NCI-H2227 (cell line): Measurements from ENCODE around the gene DROSHA.
"Not testable (repeated sequence)": the region's sequence is repeated elsewhere in the genome, so short reads cannot be mapped to it uniquely, and the experiment has no call there.

Experiments
- DNase-seq: peaks from one replicate; lab custom pipeline; 2025; ENCODE audit not compliant: unreplicated experiment; lab: John Stamatoyannopoulos, UW

The DROSHA gene, protein sequence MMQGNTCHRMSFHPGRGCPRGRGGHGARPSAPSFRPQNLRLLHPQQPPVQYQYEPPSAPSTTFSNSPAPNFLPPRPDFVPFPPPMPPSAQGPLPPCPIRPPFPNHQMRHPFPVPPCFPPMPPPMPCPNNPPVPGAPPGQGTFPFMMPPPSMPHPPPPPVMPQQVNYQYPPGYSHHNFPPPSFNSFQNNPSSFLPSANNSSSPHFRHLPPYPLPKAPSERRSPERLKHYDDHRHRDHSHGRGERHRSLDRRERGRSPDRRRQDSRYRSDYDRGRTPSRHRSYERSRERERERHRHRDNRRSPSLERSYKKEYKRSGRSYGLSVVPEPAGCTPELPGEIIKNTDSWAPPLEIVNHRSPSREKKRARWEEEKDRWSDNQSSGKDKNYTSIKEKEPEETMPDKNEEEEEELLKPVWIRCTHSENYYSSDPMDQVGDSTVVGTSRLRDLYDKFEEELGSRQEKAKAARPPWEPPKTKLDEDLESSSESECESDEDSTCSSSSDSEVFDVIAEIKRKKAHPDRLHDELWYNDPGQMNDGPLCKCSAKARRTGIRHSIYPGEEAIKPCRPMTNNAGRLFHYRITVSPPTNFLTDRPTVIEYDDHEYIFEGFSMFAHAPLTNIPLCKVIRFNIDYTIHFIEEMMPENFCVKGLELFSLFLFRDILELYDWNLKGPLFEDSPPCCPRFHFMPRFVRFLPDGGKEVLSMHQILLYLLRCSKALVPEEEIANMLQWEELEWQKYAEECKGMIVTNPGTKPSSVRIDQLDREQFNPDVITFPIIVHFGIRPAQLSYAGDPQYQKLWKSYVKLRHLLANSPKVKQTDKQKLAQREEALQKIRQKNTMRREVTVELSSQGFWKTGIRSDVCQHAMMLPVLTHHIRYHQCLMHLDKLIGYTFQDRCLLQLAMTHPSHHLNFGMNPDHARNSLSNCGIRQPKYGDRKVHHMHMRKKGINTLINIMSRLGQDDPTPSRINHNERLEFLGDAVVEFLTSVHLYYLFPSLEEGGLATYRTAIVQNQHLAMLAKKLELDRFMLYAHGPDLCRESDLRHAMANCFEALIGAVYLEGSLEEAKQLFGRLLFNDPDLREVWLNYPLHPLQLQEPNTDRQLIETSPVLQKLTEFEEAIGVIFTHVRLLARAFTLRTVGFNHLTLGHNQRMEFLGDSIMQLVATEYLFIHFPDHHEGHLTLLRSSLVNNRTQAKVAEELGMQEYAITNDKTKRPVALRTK (N-terminal part only)

DNA sequence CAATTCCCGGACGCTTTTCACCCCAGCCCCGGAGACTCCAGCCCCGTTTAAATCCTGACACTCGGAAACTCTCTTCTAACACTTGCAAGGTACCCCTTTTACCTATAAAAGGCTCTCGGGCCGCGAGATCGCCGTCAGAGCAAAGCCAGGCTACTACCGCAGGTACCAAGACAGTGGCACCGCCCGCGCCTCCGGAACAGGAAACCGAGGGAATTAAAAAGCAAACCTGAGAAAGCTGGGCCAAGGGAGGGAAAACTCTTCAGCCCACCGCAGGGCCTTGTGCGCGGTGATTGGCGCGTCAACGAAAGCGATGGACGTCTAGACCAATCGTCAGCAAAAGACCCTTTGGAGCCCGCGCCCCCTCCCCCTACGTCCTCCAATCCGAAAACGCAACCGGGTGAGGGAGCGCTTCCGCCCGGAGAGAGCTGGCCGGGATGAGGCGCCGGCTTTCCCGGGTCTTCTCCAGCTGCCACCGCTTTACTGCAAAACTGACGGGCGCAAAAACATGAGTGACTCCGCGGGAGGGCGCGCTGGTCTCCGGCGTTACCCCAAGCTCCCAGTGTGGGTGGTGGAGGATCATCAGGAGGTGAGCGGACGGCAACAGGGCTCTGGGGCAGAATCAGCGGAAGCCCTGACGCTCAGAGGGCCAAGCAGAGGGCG lies at the start of gene DROSHA, which contains the start of gene C5orf22:
DROSHA (minus strand) TSS at position 206 of the 660 bp plus-strand sequence. CDS start 3,034 bp downstream, outside the sequence.
C5orf22 (plus strand) TSS at position 414 of the 660 bp plus-strand sequence; CDS start at position 506, 92 bp downstream.
- peak; percentile 99 for DNase-seq

DNA sequence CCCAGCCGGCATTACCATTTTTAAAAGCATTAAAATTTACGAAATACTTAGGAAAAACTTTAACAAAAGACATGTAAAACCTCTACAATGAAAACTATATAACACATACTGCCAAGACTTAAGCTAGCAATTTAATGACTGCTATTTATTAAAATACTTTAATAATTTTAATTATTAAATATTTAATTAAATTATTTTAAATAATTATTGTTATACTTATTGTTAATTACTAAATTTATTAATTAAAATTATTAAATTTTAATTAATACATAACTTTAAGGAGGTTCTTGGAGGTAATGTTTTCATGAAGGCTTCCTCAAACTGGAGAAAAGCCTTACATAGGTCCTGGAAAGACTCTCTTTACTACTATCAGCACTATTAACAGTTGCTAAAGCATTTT lies 47.7 kb upstream of the DROSHA start:
- no peak for DNase-seq

DNA sequence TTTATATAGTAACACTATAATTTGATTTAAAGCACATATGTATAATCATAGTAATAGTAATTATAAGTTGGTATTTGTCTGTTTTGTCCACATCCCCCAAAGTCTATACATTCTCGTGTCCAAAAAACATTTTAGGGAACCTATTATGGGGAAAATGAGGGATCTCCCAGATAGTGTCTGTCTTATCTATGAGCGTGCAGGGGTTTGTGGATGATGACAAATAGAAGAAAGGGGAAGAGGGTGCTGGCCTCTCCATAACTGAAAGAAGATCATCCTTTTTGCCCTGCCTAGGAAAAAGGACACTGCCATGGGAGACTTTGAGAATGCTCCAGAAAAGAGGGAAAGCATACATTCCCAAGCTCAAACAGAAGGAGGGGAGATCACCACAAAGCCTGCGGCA lies 45.5 kb upstream of the DROSHA start:
- no peak for DNase-seq

DNA sequence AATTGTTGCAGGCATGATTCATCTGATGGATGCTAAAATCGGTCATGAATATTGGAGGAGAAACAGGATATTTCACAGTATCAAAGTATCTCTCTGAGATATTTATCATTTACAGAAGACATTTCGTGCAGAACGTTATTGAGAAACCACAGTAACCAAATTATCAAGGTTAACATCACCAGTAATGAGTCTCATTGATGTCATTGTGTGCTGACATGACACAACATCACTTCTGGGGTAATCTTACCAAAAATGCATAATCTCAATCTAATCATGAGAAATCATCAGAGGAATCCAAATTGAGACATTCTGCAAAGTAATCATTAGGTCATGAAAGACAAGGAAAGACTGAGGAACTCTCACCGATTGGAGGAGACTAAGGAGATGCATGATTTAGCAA lies 42.9 kb upstream of the DROSHA start:
- no peak for DNase-seq

DNA sequence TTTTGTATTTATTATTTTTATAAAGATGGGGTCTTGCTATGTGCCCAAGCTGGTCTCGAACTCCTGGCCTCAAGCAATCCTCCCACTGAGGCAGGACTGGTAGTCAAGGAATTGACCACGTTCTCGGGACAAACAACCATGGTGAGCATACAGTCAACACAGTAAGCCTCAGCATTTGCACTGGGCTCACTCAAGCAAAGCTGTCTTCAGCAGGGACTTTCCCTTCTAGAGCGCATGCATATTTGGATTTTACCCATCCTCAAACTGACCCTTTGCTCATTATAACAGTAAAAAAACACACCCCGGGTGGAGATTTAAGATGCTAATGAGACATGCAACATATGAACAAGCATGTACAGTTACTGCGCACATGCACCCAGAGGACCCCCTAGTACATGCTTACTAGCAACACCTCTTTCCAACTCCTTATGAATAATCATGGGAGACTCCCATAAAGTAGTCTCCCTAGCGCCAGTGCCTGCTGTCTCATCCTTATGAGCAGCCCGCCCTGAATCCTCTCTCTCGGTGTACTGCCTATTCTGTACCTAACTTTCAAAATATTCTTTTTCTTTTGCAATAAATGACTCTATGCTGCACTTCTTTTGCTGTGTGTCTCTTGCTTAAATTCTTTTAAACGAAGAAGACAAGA lies 41.7 kb upstream of the DROSHA start:
- no peak for DNase-seq

DNA sequence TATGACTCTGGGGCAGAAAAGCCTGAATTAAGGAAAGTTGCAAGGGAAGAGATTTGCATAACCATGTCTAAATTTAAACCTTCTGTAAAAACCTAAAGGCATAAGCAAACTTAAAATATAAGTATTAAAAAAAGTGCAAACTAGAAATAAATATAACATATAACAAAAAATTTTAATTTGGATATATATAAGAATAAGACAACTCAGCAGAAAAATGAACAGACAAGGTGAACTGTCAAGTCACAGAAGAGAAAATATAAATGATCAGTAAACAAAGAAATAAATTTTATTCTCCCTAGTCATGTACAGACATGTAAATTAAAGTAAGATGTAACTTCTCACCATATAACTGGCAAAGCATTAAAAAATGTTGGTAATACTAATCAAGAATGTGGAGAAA lies 37.2 kb upstream of the DROSHA start:
- no peak for DNase-seq

DNA sequence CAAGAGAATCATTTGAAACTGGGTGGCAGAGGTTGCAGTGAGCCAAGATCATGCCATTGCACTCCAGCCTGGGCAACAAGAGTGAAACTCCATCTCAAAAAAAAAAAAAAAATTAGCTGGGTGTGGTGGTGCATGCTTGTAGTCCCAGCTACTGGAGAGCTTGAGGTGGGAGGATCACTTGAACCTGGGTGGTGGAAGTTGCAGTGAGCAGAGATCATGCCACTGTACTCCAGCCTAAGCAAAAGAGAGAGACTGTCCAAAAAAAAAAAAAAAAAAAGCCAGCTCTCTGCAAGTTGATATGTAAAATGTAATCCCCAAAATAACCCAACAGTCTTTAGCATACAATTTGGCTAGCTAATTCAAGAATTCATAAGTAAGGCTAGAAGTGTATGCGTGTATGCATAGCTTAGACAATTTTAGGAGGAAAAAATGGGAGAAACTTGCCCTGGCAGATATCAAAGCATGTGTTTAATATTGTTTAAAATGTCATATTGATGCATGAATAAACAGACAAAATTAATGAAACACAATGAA lies 36.5 kb upstream of the DROSHA start:
- no peak for DNase-seq

DNA sequence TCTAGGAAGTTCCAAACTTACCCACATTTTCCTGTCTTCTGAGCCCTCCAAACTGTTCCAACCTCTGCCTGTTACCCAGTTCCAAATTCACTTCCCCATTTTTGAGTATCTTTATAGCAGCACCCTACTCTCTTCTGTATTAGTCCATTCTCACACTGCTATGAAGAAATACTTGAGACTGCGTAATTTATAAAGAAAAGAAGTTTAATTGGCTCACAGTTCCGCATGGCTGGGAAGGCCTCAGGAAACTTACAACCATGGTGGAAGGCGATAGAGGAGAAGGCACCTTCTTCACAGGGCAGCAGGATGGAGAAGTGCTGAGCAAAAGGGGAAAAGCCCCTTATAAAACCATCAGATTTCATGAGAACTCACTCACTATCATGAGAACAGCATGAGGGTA lies 34.5 kb upstream of the DROSHA start:
- DNase-seq = not testable (repeated sequence)

DNA sequence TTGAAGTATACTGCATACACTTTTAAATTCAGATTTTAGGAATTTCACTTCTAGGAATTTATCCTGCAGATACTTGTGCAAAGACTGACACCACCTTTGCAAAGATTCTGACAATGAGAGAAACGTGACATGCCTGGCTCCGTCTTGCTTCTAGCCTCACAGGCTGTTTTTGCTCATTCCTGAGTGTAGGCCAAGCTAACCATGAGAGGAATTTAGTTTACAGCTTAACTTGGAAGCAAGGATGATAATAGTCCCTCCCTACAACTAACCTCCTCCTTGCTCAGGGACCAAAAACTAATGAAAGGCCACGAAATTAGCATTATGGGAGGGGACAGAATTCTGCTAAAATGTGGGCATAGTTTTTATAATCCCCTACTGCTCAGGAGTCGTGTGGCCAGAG lies 31.3 kb upstream of the DROSHA start:
- DNase-seq = no peak

DNA sequence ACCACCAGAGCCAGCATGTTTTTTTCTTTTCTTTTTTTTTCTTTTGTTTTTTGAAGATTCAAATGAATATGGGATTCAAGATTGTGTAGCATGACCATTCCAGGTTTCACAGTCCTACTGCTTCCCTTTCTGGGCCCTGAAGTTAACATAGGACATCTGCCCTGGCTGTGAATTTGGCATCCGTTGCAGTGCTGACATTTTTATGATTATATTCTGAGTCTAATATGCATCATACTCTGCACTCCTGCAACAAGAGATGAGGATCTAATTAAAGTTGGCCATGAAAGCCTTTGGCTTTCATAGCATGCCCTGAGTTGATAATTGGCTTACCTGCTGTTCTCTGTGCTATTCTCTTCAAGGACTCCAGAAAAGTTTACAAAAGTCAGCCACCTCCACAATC lies 30.1 kb upstream of the DROSHA start:
- DNase-seq = no peak

DNA sequence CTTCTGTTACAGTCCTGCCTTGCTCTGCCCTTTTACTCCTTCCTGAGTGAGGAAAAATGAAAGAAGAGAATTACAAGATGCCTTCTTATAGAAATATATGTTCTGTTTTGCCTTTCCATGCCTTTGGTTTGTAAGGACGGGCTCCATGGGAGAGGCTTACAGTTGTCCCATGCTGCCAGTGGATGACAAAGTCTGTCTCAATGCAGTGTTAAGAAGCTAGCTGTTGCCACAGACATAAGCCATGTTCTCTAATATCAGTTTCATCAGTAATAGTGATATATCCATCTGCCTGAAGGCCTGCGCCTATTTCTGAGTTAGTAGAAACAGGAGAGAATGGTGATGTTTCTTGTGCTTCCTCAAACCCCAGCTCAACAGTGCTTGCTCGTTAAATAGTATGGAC lies 28.0 kb upstream of the DROSHA start:
- DNase-seq = no peak

DNA sequence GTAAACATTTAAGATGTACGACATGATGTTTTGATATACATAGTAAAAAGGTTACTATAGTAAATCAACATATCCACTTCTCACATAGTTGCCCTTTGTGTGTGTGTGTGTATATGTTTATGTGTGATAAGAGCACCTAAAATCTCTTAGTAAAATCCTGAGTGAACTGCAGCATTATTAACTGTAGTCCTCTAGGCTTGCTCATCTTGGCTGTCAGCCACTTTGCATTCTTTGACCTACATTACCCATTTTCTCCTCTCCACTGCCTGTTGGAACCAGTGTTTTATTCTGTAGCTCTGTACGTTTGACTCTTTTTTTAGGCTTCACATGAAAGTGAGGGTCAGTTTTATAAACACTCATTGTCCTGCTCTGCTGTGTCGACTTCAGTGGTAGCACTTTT lies 24.6 kb upstream of the DROSHA start:
- no peak for DNase-seq

DNA sequence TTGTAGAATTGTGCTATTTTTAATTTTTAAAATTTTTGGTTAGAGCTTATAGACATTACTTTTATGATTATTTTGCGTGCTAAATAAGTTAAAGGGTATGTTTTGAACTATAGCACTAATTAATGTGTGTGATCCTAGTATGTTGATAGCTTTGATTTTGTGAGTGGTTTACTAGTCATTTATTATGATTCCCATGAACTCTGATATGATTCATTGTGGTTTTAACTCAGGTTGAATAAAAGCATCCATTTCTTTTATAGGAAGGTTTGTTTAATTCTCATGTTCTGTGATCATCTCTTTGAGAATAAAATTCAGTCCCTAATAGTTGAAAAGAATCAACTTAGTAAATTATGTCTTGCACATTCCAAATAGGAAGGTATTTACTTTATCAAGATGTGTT lies 22.7 kb upstream of the DROSHA start:
- DNase-seq = no peak

DNA sequence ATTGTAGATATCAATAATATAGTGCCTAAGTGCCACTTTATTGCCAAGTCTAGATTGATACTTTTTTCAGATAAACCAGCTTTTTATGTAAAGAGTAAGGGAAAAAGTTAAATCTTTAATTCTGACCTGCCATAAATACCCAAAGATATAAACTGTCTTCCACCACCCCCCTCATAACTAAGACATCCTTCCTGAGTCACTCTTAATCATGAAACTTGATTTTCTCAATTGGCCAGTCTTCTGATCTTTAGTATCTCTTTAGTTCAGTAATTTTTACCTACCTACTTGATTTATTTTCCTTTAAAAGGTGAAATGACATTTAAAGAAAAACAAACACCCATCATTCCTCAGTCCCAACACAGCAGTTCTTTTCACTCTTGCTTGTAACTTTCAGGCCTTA lies 22.0 kb upstream of the DROSHA start:
- DNase-seq = no peak

DNA sequence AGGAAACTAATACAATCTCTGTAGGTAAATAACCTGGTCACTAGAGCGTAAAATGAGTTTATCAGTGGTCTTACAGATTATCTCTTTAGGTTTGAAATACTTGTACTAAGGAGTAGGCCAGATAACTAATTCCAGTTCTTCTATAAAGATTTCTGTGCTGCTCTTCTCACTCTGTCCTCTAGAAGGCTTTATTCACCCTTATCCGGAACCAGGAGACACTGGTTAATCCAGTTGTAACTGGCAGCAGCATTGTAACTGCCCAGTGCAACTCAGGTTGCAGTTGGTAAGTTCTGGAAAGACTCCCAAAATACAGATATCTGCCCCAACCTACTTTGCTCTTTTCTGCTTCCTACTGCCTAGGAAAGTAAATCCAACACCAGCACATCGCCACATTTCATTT lies 20.0 kb upstream of the DROSHA start:
- DNase-seq = no peak

DNA sequence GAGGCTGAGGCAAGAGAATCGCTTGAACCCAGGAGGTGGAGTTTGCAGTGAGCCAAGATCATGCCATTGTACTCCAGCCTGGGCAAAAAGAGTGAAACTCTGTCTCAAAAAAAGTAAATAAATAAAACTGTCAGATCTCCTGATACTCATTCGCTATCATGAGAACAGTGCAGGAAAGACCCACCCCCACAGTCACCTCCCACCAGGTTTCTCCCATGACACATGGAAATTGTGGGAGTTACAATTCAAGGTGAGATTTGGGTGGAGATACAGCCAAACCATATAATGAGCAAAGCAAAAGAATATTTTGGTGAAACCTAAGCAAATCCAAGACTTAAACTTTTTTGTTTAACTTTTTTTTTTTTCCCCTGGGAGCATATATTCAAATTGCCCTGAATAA lies 17.2 kb upstream of the DROSHA start:
- not testable (repeated sequence) for DNase-seq

DNA sequence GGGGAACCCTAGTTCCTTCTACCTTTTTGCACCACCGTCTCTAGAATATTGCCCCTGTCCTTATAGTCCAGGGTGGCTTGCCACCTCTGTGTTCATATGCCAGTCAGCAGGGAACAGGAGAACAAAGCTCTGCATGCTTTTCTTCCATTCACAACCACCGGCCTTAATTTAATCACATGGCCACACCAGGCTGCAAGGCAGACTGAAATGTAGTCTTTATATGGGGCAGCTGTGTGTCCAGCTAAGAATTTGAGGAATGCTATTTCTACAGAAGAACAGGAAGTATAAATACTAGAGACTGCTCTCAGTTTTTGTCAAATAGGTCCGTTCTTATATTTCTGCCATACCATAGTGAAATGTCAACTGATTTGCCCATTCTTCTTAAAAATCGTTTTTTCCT lies 6.0 kb upstream of the DROSHA start:
- DNase-seq = no peak

DNA sequence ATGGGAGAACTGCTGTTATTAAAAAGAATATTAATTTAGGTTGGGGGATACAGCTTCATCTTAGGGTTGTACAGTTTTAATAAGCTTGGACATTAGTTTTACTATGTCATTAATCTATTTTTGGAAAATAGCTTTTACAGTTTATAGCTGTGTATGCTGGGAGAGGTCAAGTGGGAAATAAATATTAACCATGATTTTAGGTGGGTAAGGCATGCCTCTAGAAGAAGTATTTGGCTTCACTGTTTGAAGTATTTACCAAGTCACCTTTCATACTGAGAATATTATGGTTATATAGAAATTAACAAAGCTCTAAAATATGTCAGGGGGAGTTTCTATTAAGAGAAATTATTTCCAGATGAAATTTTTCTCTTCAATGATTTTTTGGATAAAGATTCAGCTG lies 5.5 kb upstream of the DROSHA start:
- DNase-seq = no peak

DNA sequence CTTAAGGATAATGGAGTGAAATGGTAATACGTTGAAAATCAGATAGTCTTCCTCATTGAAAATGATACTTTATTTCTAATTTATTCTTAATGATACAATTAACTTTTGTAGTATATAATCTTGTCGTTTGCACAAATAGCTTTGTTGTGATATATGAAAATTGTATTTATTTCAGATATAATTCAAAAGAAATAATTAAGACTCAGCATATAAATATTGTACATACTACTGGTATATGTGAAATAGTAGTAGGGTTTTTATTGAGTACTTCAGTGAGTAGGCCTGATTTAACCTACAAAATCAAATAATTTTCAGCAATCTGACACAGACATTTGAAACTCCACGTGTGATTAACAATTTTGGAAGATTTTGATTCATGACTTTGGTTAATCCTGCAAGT lies 5.0 kb upstream of the DROSHA start:
- DNase-seq = no peak

DNA sequence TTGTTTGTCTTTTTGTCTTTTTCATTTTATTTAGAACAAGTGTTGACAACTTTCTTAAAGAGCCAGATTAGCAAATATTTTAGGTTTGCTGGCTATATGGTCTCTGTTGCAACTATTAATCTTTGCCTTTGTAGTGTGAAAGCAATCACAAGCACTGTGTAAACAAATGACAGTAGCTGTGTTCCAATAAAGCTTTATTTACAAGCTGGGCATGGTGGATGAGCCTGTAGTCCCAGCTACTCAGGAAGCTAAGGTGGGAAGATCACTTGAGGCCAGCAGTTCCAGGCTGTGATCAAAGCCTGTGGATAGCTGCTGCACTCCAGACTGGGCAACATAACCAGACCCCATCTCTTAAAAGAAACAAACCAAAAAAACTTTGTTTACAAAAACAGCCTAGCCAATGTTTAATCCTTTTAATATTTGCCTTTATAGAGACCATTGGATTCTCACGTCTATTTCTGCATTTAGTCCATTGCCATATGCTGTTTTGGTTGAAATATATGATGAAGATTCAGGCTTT lies 2.7 kb upstream of the DROSHA start:
- no peak for DNase-seq
